ENCODE data around the gene GNAT1. TPM values are rescaled to one million over a fixed set of nuclear protein-coding genes. Genes with fewer than 3 reads are reported as not detected.

Gene GNAT1
- total RNA-seq, 1 donor from 2014 or later, result not detected

- Mint-ChIP-seq H3K9me3 (no peaks in the 10 kb centered on the region), H3K4me3 (no peak overlapping the region), H3K27ac (ENCODE audit: unreplicated experiment) (no peak overlapping the region), H3K27me3 (ENCODE audit: low read depth) (no peaks in the 10 kb centered on the region), H3K4me1 (peaks cover 27% of the 10 kb centered on the region), H3K36me3 (ENCODE audit: low read depth) (no peaks in the 10 kb centered on the region)
- TF ChIP-seq CTCF (conservative IDR thresholded peaks at IDR 0.05), result no peak
- no peak for DNase-seq (ENCODE audit: low read depth, low spot score)
Observed at GRCh38 chr3:50164481-50164880, 26.9 kb upstream of the GNAT1 start.

- H3K27me3 Mint-ChIP-seq (ENCODE audit: low read depth), result no peaks in the 10 kb centered on the region
- H3K27ac Mint-ChIP-seq (ENCODE audit: unreplicated experiment), result no peak overlapping the region
- no peaks in the 10 kb centered on the region for H3K9me3 Mint-ChIP-seq
- no peaks in the 10 kb centered on the region for H3K36me3 Mint-ChIP-seq (ENCODE audit: low read depth)
- peaks cover 27% of the 10 kb centered on the region for H3K4me1 Mint-ChIP-seq
- no peak overlapping the region for H3K4me3 Mint-ChIP-seq
- no peak for DNase-seq (ENCODE audit: low read depth, low spot score)
- TF ChIP-seq CTCF (conservative IDR thresholded peaks at IDR 0.05), result no peak
Observed at GRCh38 chr3:50164984-50165909, 26.2 kb upstream of the GNAT1 start.

- H3K27ac Mint-ChIP-seq (ENCODE audit: unreplicated experiment), result no peak overlapping the region
Observed at GRCh38 chr3:50165910-50166538, 25.4 kb upstream of the GNAT1 start.

GRCh38 chr3:50166620-50167019, 24.8 kb upstream of the GNAT1 start:
- DNase-seq (ENCODE audit: low read depth, low spot score), result no peak
- no peak for TF ChIP-seq CTCF (conservative IDR thresholded peaks at IDR 0.05)
- Mint-ChIP-seq H3K9me3 (no peaks in the 10 kb centered on the region), H3K36me3 (ENCODE audit: low read depth) (no peaks in the 10 kb centered on the region), H3K27ac (ENCODE audit: unreplicated experiment) (no peak overlapping the region), H3K4me1 (peaks cover 27% of the 10 kb centered on the region), H3K27me3 (ENCODE audit: low read depth) (no peaks in the 10 kb centered on the region), H3K4me3 (no peak overlapping the region)

More at GRCh38 chr3:50165910-50166538, 25.4 kb upstream of the GNAT1 start:
- no peaks in the 10 kb centered on the region for H3K9me3 Mint-ChIP-seq
- H3K4me3 Mint-ChIP-seq, result no peak overlapping the region
- H3K4me1 Mint-ChIP-seq, result peaks cover 27% of the 10 kb centered on the region
- H3K36me3 Mint-ChIP-seq (ENCODE audit: low read depth), result no peaks in the 10 kb centered on the region
- no peak for DNase-seq (ENCODE audit: low read depth, low spot score)
- TF ChIP-seq CTCF (conservative IDR thresholded peaks at IDR 0.05), result no peak
- no peaks in the 10 kb centered on the region for H3K27me3 Mint-ChIP-seq (ENCODE audit: low read depth)

GRCh38 chr3:50167069-50167840, 24.2 kb upstream of the GNAT1 start:
- no peak for TF ChIP-seq CTCF (conservative IDR thresholded peaks at IDR 0.05)
- Mint-ChIP-seq H3K36me3 (ENCODE audit: low read depth) (no peaks in the 10 kb centered on the region), H3K27me3 (ENCODE audit: low read depth) (no peaks in the 10 kb centered on the region), H3K9me3 (no peaks in the 10 kb centered on the region), H3K27ac (ENCODE audit: unreplicated experiment) (peak overlapping the region; percentile 75), H3K4me1 (peaks cover 27% of the 10 kb centered on the region), H3K4me3 (no peak overlapping the region)
- DNase-seq (ENCODE audit: low read depth, low spot score), result no peak

Measured in neural crest cell (in vitro differentiated cells).